RCC 7860 (cell line): ENCODE results near the gene CNTN4.
"Not testable (repeated sequence)": the region's sequence is repeated elsewhere in the genome, so short reads cannot be mapped to it uniquely, and the experiment has no call there.

ENCODE experiments used
- DNase-seq: peaks from one replicate; pipeline ENCODE4 v3.0.0-alpha.2; 2015; ENCODE audit warnings: low spot score
- FAIRE-seq: peaks from 2 replicates; lab custom pipeline; 2012; peaks lifted over from hg19 to GRCh38; lab: Jason Lieb, UNC

Gene CNTN4

GRCh38 chr3:2771193-2771592, 672.5 kb downstream of the CNTN4 start:
- no peak for DNase-seq
- FAIRE-seq: no peak

GRCh38 chr3:2771741-2772140, 673.1 kb downstream of the CNTN4 start:
- FAIRE-seq: no peak
- no peak for DNase-seq

- FAIRE-seq (no peak), DNase-seq (no peak)
Measured at GRCh38 chr3:2772803-2773202, 674.1 kb downstream of the CNTN4 start.

- DNase-seq: no peak
- no peak for FAIRE-seq
Measured at GRCh38 chr3:2774481-2775249, 676.0 kb downstream of the CNTN4 start.

- DNase-seq: no peak
- FAIRE-seq: no peak
Measured at GRCh38 chr3:2783261-2783660, 684.6 kb downstream of the CNTN4 start.

GRCh38 chr3:2784627-2785026, 686.0 kb downstream of the CNTN4 start:
- DNase-seq (no peak), FAIRE-seq (no peak)

GRCh38 chr3:2790266-2790815, 691.7 kb downstream of the CNTN4 start:
- no peak for DNase-seq

GRCh38 chr3:2792432-2792831, 693.8 kb downstream of the CNTN4 start:
- DNase-seq (no peak), FAIRE-seq (no peak)

More at GRCh38 chr3:2790266-2790815, 691.7 kb downstream of the CNTN4 start:
- no peak for FAIRE-seq

GRCh38 chr3:2793987-2794386, 695.3 kb downstream of the CNTN4 start:
- DNase-seq (no peak), FAIRE-seq (no peak)

GRCh38 chr3:2802429-2802828, 703.8 kb downstream of the CNTN4 start:
- FAIRE-seq (no peak), DNase-seq (no peak)

GRCh38 chr3:2807514-2807913, 708.8 kb downstream of the CNTN4 start:
- DNase-seq: no peak
- FAIRE-seq: no peak

- DNase-seq (no peak), FAIRE-seq (no peak)
Measured at GRCh38 chr3:2810723-2811122, 712.1 kb downstream of the CNTN4 start.

- DNase-seq: no peak
- FAIRE-seq: no peak
Measured at GRCh38 chr3:2819571-2819970, 720.9 kb downstream of the CNTN4 start.

- DNase-seq, FAIRE-seq: not testable (repeated sequence)
Measured at GRCh38 chr3:2820982-2821381, 722.3 kb downstream of the CNTN4 start.

GRCh38 chr3:2822611-2823010, 723.9 kb downstream of the CNTN4 start:
- FAIRE-seq: no peak
- no peak for DNase-seq

- FAIRE-seq: no peak
- no peak for DNase-seq
Measured at GRCh38 chr3:2823031-2823430, 724.4 kb downstream of the CNTN4 start.

- no peak for FAIRE-seq
- no peak for DNase-seq
Measured at GRCh38 chr3:2823437-2824211, 725.0 kb downstream of the CNTN4 start.

- FAIRE-seq (no peak), DNase-seq (no peak)
Measured at GRCh38 chr3:2826036-2826435, 727.4 kb downstream of the CNTN4 start.

GRCh38 chr3:2826453-2826852, 727.8 kb downstream of the CNTN4 start:
- FAIRE-seq (no peak), DNase-seq (no peak)

GRCh38 chr3:2837239-2837638, 738.6 kb downstream of the CNTN4 start:
- DNase-seq: no peak
- FAIRE-seq: no peak

GRCh38 chr3:2837910-2838309, 739.2 kb downstream of the CNTN4 start:
- FAIRE-seq (no peak), DNase-seq (no peak)
